SK-N-SH (cell line): Measurements from ENCODE around the gene CHMP6. TPM values are rescaled to one million over a fixed set of nuclear protein-coding genes. Genes with fewer than 3 reads are reported as not detected.

Source experiments
- CTCF ChIA-PET: fragments of 300-600, 350-600 bp; formaldehyde crosslinking; extraction: SDS; loops from one replicate; lab custom pipeline; 2021; lab: Yijun Ruan, JAX
- POLR2A ChIA-PET: fragments of 350-600 bp; sonication (Branson Sonifier 250); formaldehyde crosslinking; extraction: SDS; loops from one replicate; lab custom pipeline; 2020; ENCODE audit warnings: antibody characterized with exemption, inconsistent platforms; lab: Yijun Ruan, JAX
- DNase-seq: peaks from one replicate; pipeline ENCODE4 v3.0.0; 2012
- H2AFZ ChIP-seq: fragments of 200-600 bp; sonication (generic); 2 replicates; pipeline ENCODE4 v1.8.1; 2016; ENCODE audit warnings: antibody characterized with exemption, mild to moderate bottlenecking, low read depth
- H3F3A ChIP-seq: fragments of 200-600 bp; sonication (generic); replicated peaks from 2 replicates; pipeline ENCODE3; 2016; ENCODE audit warnings: antibody characterized with exemption, mild to moderate bottlenecking; ENCODE audit not compliant: insufficient read depth
- H3K27ac ChIP-seq, 2 experiments: fragments of 200-500 bp in 1 of 2; fragments of 200-600 bp in 1 of 2; sonication (Bioruptor generic) in 1 of 2; sonication (generic), shearing (Covaris generic) in 1 of 2; 2 replicates each; pipeline versions ENCODE4 v1.5.1 to v1.6.1; 2014 to 2016; ENCODE audit warnings: low read depth in 2 of 2, inconsistent platforms in 1 of 2, low read length in 1 of 2, mild to moderate bottlenecking in 1 of 2, mixed read lengths in 1 of 2
- H3K27me3 ChIP-seq: fragments of 200-600 bp; sonication (generic), shearing (Covaris generic); 2 replicates; pipeline ENCODE4 v1.6.1; 2016; ENCODE audit warnings: mixed run types; ENCODE audit not compliant: insufficient read depth
- H3K36me3 ChIP-seq, 2 experiments: fragments of 200-500 bp in 1 of 2; fragments of 200-600 bp in 1 of 2; sonication (Bioruptor generic) in 1 of 2; sonication (generic) in 1 of 2; replicated peaks in 1 of 2; 2 replicates each; pipeline versions ENCODE3 to v1.5.1; 2014 to 2016; ENCODE audit warnings: low read length in 1 of 2, mild to moderate bottlenecking in 1 of 2; ENCODE audit not compliant: insufficient read depth in 2 of 2, control insufficient read depth in 1 of 2
- H3K4me1 ChIP-seq, 2 experiments: fragments of 200-500 bp in 1 of 2; fragments of 200-600 bp in 1 of 2; sonication (Bioruptor generic) in 1 of 2; sonication (generic), shearing (Covaris generic) in 1 of 2; 2 replicates each; pipeline versions ENCODE4 v1.5.1 to v1.6.1; 2014 to 2016; ENCODE audit warnings: low read depth in 1 of 2, low read length in 1 of 2, mixed run types in 1 of 2; ENCODE audit not compliant: insufficient read depth in 2 of 2, control insufficient read depth in 1 of 2
- H3K4me2 ChIP-seq: fragments of 200-600 bp; sonication (generic), shearing (Covaris generic); 2 replicates; pipeline ENCODE4 v1.6.1; 2017; ENCODE audit warnings: mixed run types
- H3K4me3 ChIP-seq, 2 experiments: fragments of 200-500 bp in 1 of 2; fragments of 200-600 bp in 1 of 2; sonication (Bioruptor generic) in 1 of 2; sonication (generic), shearing (Covaris generic) in 1 of 2; 2 replicates each; pipeline versions ENCODE4 v1.5.1 to v1.8.1; 2014 to 2016; ENCODE audit warnings: low read depth in 2 of 2, inconsistent platforms in 1 of 2, low read length in 1 of 2, mild to moderate bottlenecking in 1 of 2, mixed read lengths in 1 of 2, moderate library complexity in 1 of 2
- H3K79me2 ChIP-seq: fragments of 200-600 bp; sonication (generic); 2 replicates; pipeline ENCODE4 v1.8.1; 2017; ENCODE audit warnings: mild to moderate bottlenecking; ENCODE audit not compliant: insufficient read depth
- H3K9ac ChIP-seq: fragments of 200-600 bp; sonication (generic); 2 replicates; pipeline ENCODE4 v1.6.1; 2017; ENCODE audit warnings: mixed run types
- H3K9me2 ChIP-seq: fragments of 200-600 bp; sonication (generic); 2 replicates; pipeline ENCODE4 v1.6.1; 2017; ENCODE audit warnings: mixed run types
- H3K9me3 ChIP-seq: fragments of 200-600 bp; sonication (generic); 2 replicates; pipeline ENCODE4 v1.6.1; 2017; ENCODE audit warnings: mixed run types, mild to moderate bottlenecking, moderate library complexity
- H4K20me1 ChIP-seq: fragments of 200-600 bp; sonication (generic); 2 replicates; pipeline ENCODE4 v1.6.1; 2017; ENCODE audit warnings: mild to moderate bottlenecking, mixed run types; ENCODE audit not compliant: insufficient read depth
- CHD2 ChIP-seq: fragments of 150-350 bp; IDR thresholded peaks from 2 replicates; pipeline ENCODE4 v1.6.1; 2018; ENCODE audit warnings: low read length; ENCODE audit not compliant: partially characterized antibody
- EP300 ChIP-seq, 2 experiments: IDR thresholded peaks; 2 replicates each; pipeline versions ENCODE4 v1.4.0 to v1.6.1; 2012; ENCODE audit warnings: borderline replicate concordance in 1 of 2, low read depth in 1 of 2, low read length in 1 of 2
- EZH2phosphoT487 ChIP-seq: fragments of 200-600 bp; sonication (generic); IDR thresholded peaks from 2 replicates; pipeline ENCODE4 v1.6.1; 2017; ENCODE audit warnings: low read depth, mixed run types, mild to moderate bottlenecking, antibody characterized with exemption, moderate library complexity, borderline replicate concordance
- FOXJ3 ChIP-seq: sonication (generic); formaldehyde crosslinking; IDR thresholded peaks from 2 replicates; pipeline ENCODE4 v1.5.1; 2020; ENCODE audit warnings: mild to moderate bottlenecking, missing genetic modification reagents
- FOXM1 ChIP-seq: IDR thresholded peaks from 2 replicates; pipeline ENCODE4 v1.4.0; 2012; ENCODE audit warnings: low read depth, mild to moderate bottlenecking
- GABPA ChIP-seq: IDR thresholded peaks from 2 replicates; pipeline ENCODE4 v1.4.0; 2012; ENCODE audit warnings: low read depth, mild to moderate bottlenecking
- GATA2 ChIP-seq: sonication (generic); formaldehyde crosslinking; IDR thresholded peaks from 2 replicates; pipeline ENCODE4 v1.5.0; 2020; ENCODE audit warnings: mild to moderate bottlenecking, missing genetic modification reagents
- IRF3 ChIP-seq: fragments of 150-350 bp; IDR thresholded peaks from 2 replicates; pipeline ENCODE4 v1.6.1; 2016; ENCODE audit warnings: mild to moderate bottlenecking, low read depth, low read length
- MAX ChIP-seq: IDR thresholded peaks from 2 replicates; pipeline ENCODE4 v1.4.0; 2012; ENCODE audit warnings: low read depth
- MXI1 ChIP-seq: IDR thresholded peaks from 2 replicates; pipeline ENCODE4 v1.6.1; 2012; ENCODE audit warnings: mild to moderate bottlenecking, low read depth, low read length, improper control_type of control experiment
- NRF1 ChIP-seq: IDR thresholded peaks from 2 replicates; pipeline ENCODE4 v1.6.1; 2012; ENCODE audit warnings: low read depth, mild to moderate bottlenecking, low read length
- POLR2AphosphoS5 ChIP-seq: IDR thresholded peaks from 2 replicates; pipeline ENCODE4 v1.6.1; 2012; ENCODE audit warnings: low read depth, low read length
- RAD21 ChIP-seq: IDR thresholded peaks from 2 replicates; pipeline ENCODE4 v1.6.1; 2012; ENCODE audit warnings: mild to moderate bottlenecking, low read length
- RCOR1 ChIP-seq: fragments of 150-350 bp; IDR thresholded peaks from 2 replicates; pipeline ENCODE4 v1.6.1; 2017; ENCODE audit warnings: antibody characterized with exemption, low read length
- REST ChIP-seq: IDR thresholded peaks from 2 replicates; pipeline ENCODE4 v1.6.1; 2012; ENCODE audit warnings: mild to moderate bottlenecking, low read depth, low read length, moderate library complexity
- SIN3A ChIP-seq: IDR thresholded peaks from 2 replicates; pipeline ENCODE4 v1.6.1; 2012; ENCODE audit warnings: low read depth, mild to moderate bottlenecking, low read length, moderate library complexity, borderline replicate concordance
- TCF12 ChIP-seq: IDR thresholded peaks from 2 replicates; pipeline ENCODE4 v1.4.0; 2012
- TEAD4 ChIP-seq: IDR thresholded peaks from 2 replicates; pipeline ENCODE4 v1.4.0; 2012; ENCODE audit warnings: mild to moderate bottlenecking, borderline replicate concordance; ENCODE audit not compliant: insufficient read depth
- USF1 ChIP-seq: IDR thresholded peaks from 2 replicates; pipeline ENCODE4 v1.4.0; 2012; ENCODE audit warnings: low read depth, borderline replicate concordance
- WGBS: methylation state at CpG from one replicate; pipeline ENCODE4 v1.1.6; 2017; ENCODE audit warnings: low lambda C conversion rate; 5-methylcytosine and 5-hydroxymethylcytosine counted together
- polyA plus RNA-seq, 3 experiments: library from polyadenylated mRNA; depleted of rRNA; stranded (reverse); fragments of >200 nt; gene quantifications; 2 replicates each; pipeline ENCODE4 v1.2.3, GENCODE V29; 2012
- TF ChIP-seq, protein P1 (sequence below): IDR thresholded peaks from 2 replicates; pipeline ENCODE4; 2012

The CHMP6 gene
- polyA plus RNA-seq, 1 of the 3 experiments (the other 2 are of a cell fraction): 44.1 TPM

DNA sequence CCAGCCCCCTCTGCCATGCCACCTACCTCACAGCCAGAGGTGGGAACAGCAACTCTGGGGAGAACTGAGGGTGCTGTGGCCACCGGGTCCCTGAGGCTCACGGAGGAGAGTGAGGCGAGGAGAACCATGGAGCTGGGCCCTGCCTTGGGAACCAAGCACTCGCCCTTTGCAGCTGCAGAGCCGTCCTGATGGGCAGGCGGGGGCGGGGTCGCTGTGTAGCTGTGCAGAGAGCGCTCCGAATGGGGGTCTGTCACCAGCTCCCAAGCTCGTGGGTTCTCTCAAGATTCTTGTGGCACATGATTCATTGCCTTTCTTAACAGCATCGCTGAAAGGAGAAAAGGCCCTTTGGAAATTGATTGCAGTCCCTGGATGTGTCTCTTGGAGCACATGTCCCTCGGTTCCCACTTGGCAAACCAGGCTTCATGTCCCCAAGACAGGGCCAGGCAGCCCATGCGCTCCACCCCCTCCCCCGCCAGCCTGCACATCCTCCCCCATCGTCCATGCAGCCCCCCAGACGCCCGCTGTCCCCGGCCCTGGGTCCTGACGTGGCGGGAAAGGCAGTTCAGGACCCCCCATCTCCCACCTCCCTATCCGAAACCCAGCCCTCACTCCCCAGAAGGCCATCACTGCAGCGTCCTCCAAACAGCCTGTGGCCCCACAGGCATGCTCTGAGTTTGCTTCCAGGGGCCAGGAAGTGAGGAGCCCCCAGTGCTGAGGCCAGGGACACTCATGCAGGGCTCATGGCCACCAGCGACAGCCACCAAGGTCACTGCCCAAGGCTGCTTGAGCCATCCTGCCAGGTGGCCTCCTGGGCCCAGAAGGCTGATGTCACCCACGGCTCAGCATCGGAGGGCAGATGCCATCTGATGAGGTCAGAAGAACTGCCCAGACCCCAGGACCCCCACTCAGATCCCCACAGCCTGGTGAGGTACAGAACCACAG is 20.6 kb upstream of the CHMP6 start:
- H3K9ac ChIP-seq: no peak overlapping the region
- peaks cover 9 to 33% of the 10 kb centered on the region in 2 experiments; a peak in 2 of 4 replicates for H3K4me1 ChIP-seq
- CTCF ChIA-PET: interaction anchor here (0.7 to 9.7 kb wide), 17 partner anchors 10 to 545 kb away, joined by 3 to 74 read pairs (median 4); partner anchors contain the start of gene NPTX1
- no peaks in the 10 kb centered on the region for H3K9me3 ChIP-seq
- H3K9me2 ChIP-seq: no peaks in the 10 kb centered on the region
- no peak overlapping the region for H3K4me2 ChIP-seq
- no peak overlapping the region for H3K27ac ChIP-seq
- peaks cover 9% of the 10 kb centered on the region; the same call in 1 of the 2 replicates for H3K27me3 ChIP-seq
- TF ChIP-seq EZH2phosphoT487 (no peak), GATA2 (CRISPR knock-in tag) (no peak), USF1 (no peak), MXI1 (no peak), FOXJ3 (no peak), SIN3A (no peak), TCF12 (no peak), TEAD4 (no peak), MAX (no peak), GABPA (no peak), RCOR1 (no peak), FOXM1 (no peak), RAD21 (no peak), NRF1 (no peak), CHD2 (no peak), POLR2AphosphoS5 (no peak), REST (no peak), EP300 (IDR thresholded peaks at IDR 0.05; ENCODE audit: borderline replicate concordance in 1 of 2, low read depth in 1 of 2, low read length in 1 of 2) (no peak), IRF3 (no peak)
- TF ChIP-seq, protein P1, sequence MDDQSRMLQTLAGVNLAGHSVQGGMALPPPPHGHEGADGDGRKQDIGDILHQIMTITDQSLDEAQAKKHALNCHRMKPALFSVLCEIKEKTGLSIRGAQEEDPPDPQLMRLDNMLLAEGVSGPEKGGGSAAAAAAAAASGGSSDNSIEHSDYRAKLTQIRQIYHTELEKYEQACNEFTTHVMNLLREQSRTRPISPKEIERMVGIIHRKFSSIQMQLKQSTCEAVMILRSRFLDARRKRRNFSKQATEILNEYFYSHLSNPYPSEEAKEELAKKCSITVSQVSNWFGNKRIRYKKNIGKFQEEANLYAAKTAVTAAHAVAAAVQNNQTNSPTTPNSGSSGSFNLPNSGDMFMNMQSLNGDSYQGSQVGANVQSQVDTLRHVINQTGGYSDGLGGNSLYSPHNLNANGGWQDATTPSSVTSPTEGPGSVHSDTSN: no peak
- H4K20me1 ChIP-seq: no peaks in the 10 kb centered on the region
- H3K36me3 ChIP-seq: no peaks in the 10 kb centered on the region
- H3K79me2 ChIP-seq: no peaks in the 10 kb centered on the region
- peaks cover 4% of the 10 kb centered on the region for H3F3A ChIP-seq
- DNase-seq: peak; percentile 67
- H2AFZ ChIP-seq: no peak overlapping the region
- H3K4me3 ChIP-seq: no peak overlapping the region
- WGBS: 55% methylated on average over 23 of the region's 26 CpGs
- POLR2A ChIA-PET: no interaction called here
